Adipocyte (in vitro differentiated cells): ENCODE measurements around the gene CCNE1.

Experiments used
- DNase-seq: peaks from one replicate; pipeline ENCODE4 v3.0.0-alpha.2; 2015; ENCODE audit warnings: low read depth
- H3K27me3 ChIP-seq: replicated peaks from 2 replicates; pipeline ENCODE4 v1.7.0; 2013; ENCODE audit warnings: mild to moderate bottlenecking, low read length, moderate library complexity; ENCODE audit not compliant: control insufficient read depth, insufficient read depth
- H3K36me3 ChIP-seq: 2 replicates; pipeline ENCODE4 v1.7.0; 2013; ENCODE audit warnings: low read length, mild to moderate bottlenecking, moderate library complexity; ENCODE audit not compliant: control insufficient read depth, insufficient read depth, severe bottlenecking
- H3K4me1 ChIP-seq: 2 replicates; pipeline ENCODE4 v1.7.0; 2013; ENCODE audit warnings: mild to moderate bottlenecking, low read length, moderate library complexity; ENCODE audit not compliant: control insufficient read depth, insufficient read depth
- H3K4me3 ChIP-seq: 2 replicates; pipeline ENCODE4 v1.7.0; 2013; ENCODE audit warnings: mild to moderate bottlenecking, low read length, moderate library complexity
- H3K9ac ChIP-seq: 2 replicates; pipeline ENCODE4 v1.7.0; 2013; ENCODE audit warnings: mild to moderate bottlenecking, low read length, moderate library complexity
- H3K9me3 ChIP-seq: 2 replicates; pipeline ENCODE4 v1.7.0; 2013; ENCODE audit warnings: mild to moderate bottlenecking, low read length, moderate library complexity; ENCODE audit not compliant: control insufficient read depth

Gene CCNE1

DNA sequence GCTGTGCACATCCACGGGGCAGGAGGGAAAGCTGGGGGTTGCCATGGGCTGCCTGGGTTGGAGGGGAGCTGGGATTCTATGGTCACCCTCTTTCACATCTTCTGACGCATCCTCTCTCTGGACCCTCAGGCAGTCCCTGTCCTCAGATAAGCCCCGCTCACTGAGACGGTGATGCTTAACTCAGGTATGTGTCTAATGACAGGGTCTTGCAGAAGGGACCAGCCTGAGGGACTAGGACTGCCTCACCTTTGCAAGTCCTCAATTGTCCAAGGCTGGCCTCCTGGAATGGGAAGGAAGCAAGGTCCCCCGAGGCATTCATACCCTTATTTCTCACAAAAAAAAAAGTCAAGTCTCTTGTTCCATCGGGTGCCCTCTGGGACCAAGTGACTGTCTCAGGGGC lies 37.7 kb upstream of the CCNE1 start:
- Histone ChIP-seq H3K27me3 (peaks cover 20% of the 10 kb centered on the region), H3K9ac (no peak overlapping the region), H3K36me3 (no peaks in the 10 kb centered on the region), H3K4me1 (no peaks in the 10 kb centered on the region), H3K9me3 (no peaks in the 10 kb centered on the region), H3K4me3 (no peak overlapping the region)
- no peak for DNase-seq

DNA sequence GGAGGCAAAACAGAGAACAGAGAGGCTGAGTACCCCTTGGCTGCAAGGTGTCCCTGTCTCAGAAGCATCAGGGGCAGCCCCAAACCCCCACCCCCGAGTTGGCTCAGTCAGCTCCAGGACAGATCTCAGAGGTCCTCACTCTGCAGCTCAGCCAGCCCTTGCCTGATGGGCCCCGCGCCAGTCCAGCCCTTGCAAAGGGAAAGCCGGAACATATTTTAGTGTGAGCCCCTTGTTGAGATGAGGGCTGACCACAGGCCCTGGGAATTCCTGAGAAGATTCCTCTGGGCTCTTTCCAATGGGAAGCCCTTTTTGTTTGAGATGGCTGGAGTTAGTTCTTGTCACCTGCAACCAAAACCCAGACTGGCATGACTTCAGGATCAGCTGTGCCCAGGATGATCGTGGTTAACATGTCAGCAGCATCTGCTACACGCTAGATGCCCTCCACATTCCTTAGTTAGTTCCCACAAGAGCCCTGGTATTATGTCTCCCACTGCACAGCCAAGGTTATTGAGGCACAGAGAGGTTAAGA lies 33.9 kb upstream of the CCNE1 start:
- Histone ChIP-seq H3K36me3 (no peaks in the 10 kb centered on the region), H3K4me3 (no peak overlapping the region), H3K9ac (no peak overlapping the region), H3K27me3 (peaks cover 31% of the 10 kb centered on the region), H3K4me1 (no peaks in the 10 kb centered on the region), H3K9me3 (no peaks in the 10 kb centered on the region)
- no peak for DNase-seq

DNA sequence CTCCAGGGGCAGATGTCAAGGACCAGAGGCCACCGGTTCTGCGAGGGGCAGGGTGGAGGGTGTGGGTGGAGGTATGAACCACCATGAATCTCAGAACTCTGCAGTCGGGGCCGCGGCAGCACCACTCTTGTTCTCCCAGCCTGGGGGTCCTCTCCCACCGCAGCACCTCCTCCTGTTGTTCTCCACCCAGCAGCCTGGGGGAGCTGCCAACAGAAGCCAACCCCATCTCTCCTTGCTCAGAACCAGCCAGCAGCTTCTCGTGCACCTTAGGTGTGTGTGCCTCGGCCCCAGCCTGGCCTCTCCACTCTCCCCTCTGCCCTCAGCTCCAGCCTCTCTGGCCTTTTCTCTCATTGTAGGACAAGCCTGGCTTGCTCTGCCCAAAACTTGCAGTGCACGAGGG lies 31.9 kb upstream of the CCNE1 start:
- no peak for DNase-seq
- no peaks in the 10 kb centered on the region for H3K9me3 ChIP-seq
- H3K4me1 ChIP-seq = no peaks in the 10 kb centered on the region
- H3K27me3 ChIP-seq = peaks cover 29% of the 10 kb centered on the region
- no peaks in the 10 kb centered on the region for H3K36me3 ChIP-seq
- no peak overlapping the region for H3K4me3 ChIP-seq
- H3K9ac ChIP-seq = no peak overlapping the region

DNA sequence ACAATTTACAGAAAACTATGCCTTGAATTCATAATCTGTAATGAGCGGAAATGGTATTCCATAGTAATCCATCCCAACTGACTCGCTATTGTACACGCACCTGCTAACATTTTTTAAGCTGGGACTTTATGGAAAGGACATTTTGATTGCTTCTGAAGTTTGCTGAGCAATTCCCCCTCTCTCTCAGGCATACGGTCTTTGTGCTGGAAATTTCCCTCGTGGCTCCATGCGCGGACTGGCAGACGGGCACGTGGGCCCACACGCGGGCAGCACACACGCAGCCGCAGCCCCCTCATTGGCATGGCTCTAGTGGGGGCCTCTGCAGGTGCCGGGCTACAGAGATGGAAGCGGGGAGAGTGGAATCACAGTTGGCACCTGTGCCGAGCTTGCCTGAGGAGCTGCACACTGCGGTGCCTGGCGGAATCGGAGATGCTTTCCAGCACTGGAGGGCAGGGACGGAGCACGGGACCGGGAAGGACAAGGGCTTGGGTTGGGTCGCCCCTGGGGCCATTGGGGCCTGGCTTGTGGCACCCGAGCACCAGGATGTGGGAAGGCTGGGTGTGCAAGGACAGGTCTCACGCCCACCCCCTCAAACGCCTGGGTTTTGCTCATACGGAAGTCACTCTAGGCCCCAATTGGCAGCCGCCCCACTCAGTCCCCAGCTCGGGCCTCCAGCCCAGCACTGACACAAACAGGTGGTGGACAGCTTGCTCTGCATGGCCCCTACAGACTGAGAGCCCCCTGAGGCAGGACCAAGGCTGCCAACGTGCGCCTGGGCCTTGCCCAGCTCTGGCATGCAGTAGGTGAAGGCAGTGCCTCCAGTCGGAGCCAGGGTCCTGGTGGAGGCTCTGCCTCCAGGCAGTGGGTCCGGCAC lies 30.2 kb upstream of the CCNE1 start:
- Histone ChIP-seq H3K36me3 (no peaks in the 10 kb centered on the region), H3K9me3 (no peaks in the 10 kb centered on the region), H3K27me3 (peaks cover 36% of the 10 kb centered on the region), H3K4me1 (no peaks in the 10 kb centered on the region), H3K9ac (no peak overlapping the region), H3K4me3 (no peak overlapping the region)
- DNase-seq = no peak

DNA sequence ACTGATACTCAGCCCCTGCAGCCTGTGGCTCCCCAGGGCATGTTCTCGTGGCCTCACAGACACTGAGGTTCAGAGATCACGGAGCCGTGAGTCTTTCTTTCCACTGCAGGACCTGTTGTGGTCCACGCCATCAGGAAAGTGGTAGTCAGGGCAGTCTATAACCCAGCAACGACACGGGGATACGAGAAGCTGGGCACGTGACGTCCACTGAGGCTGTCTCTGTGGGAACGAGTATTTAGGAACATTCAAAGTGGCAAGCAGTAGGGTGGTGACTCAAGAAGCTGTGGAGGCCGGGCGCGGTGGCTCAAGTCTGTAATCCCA lies 29.6 kb upstream of the CCNE1 start:
- no peak for DNase-seq
- H3K4me1 ChIP-seq = no peaks in the 10 kb centered on the region
- no peaks in the 10 kb centered on the region for H3K36me3 ChIP-seq
- no peaks in the 10 kb centered on the region for H3K9me3 ChIP-seq
- H3K9ac ChIP-seq = no peak overlapping the region
- H3K27me3 ChIP-seq = peaks cover 40% of the 10 kb centered on the region
- H3K4me3 ChIP-seq = no peak overlapping the region

DNA sequence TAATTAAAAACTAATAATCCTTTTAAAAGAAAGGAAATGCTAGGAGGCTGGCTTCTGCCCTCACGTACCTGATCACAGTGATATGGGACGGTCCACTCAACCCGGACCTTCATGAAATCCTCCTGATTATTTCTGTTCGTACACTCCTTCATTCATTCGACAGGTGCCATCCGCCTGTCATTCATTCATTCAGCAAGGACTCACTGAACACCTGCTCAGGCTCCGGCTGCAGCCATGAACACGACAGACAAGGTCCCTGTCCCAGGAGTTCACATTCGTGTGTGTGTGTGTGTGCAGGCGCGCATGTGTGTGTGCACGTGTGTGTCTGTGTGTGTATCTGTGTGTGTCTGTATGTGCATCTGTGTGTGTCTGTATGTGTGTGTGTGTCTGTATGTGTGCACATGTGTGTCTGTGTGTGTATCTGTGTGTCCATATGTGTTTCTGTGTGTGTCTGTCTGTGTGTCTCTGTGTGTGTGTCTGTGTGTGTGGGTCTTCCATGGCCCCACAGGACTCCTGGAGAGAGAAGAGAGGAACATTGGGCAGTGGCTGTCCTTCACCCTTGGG lies 28.1 kb upstream of the CCNE1 start:
- Histone ChIP-seq H3K4me3 (no peak overlapping the region), H3K27me3 (peaks cover 36% of the 10 kb centered on the region), H3K4me1 (no peaks in the 10 kb centered on the region), H3K9ac (no peak overlapping the region), H3K9me3 (no peaks in the 10 kb centered on the region), H3K36me3 (no peaks in the 10 kb centered on the region)
- DNase-seq = no peak

DNA sequence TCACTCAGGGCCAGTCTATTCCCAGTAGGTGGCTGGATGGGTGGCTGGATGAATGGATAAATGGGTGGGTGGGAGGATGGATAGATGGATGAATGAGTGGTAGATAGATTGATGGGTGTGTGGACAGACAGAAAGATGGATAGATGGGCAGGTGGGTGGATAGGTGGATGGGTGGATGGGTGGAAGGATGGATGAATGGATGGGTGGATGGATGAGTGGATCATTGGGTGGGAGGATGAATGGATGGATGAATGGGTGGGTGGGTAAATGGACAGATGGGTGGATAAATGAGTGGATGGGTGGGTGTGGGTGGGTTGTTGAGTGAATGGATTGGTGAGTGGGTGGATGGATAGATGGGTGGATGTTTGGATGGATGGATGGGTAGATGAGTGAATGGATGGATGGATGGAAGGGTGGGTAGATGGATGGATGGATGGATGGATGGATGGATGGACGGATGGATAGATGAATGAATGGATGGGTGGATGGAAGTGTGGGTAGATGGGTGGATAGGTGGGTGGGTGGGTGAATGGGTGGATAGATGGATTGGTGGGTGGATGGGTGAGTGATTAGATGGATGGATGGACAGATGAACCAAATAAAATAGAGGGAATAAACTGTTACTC lies 27.1 kb upstream of the CCNE1 start:
- Histone ChIP-seq H3K9ac (no peak overlapping the region), H3K27me3 (peaks cover 34% of the 10 kb centered on the region)

DNA sequence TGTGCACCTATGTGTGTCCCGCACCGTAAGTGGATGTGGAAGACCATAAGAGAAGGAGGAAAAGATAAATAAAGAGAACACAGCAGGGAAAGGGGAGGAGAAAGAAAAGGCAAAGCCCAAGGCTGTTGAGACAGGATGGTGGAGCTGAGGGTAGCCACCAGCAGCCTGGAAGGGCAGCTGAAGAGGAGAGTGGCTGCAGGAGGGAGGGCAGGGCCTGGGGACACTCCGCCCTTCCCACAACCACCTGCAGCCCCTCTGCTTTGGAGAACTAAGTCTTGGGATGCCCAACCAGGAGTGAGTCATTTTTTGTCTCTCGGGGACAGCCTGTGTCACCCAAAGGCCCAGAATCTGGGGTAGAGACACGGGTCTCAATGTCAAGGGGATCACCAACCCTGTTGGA lies 26.4 kb upstream of the CCNE1 start:
- peaks cover 4% of the 10 kb centered on the region for H3K9me3 ChIP-seq
- no peak overlapping the region for H3K4me3 ChIP-seq
- H3K36me3 ChIP-seq = no peaks in the 10 kb centered on the region
- H3K27me3 ChIP-seq = peaks cover 40% of the 10 kb centered on the region
- no peaks in the 10 kb centered on the region for H3K4me1 ChIP-seq
- no peak for DNase-seq
- no peak overlapping the region for H3K9ac ChIP-seq

More for the DNA sequence above, 27.1 kb upstream of the CCNE1 start:
- no peaks in the 10 kb centered on the region for H3K36me3 ChIP-seq
- H3K4me1 ChIP-seq = no peaks in the 10 kb centered on the region
- H3K9me3 ChIP-seq = peaks cover 4% of the 10 kb centered on the region
- DNase-seq = no peak
- H3K4me3 ChIP-seq = no peak overlapping the region

DNA sequence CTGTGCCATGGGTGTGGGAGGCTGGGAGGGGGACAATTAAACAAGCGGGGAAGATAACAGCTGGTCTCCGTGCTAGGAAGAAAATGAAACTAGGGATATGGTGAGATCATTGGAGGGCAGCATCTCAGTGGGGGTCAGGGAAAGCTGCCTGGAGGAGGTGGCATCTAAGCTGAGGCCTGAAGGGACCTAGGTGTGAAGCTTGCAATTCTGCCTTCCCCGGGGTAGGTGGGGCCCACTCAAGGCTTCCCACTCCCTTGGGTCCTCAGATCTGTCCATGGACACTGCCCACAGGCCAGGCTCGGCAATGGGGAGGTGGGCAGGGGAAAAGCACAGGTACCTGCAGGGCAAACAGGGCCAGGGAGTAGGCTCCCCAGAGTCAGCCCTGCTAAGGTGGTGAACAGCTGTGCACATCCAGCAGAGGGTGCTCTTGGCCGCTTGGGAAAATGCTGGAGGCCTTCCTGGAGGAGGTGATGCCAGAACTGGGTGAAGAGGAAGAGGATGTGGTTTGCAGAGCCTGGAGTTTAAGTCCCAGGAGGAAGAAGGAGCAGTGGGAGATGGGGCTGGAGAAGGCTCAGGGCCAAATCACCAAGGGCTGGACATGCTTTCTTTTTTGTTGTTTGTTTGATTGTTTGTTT lies 25.7 kb upstream of the CCNE1 start:
- peaks cover 40% of the 10 kb centered on the region for H3K27me3 ChIP-seq
- H3K36me3 ChIP-seq = no peaks in the 10 kb centered on the region
- H3K9ac ChIP-seq = no peak overlapping the region
- peaks cover 4% of the 10 kb centered on the region for H3K9me3 ChIP-seq
- H3K4me1 ChIP-seq = no peaks in the 10 kb centered on the region
- H3K4me3 ChIP-seq = no peak overlapping the region
- DNase-seq = no peak

DNA sequence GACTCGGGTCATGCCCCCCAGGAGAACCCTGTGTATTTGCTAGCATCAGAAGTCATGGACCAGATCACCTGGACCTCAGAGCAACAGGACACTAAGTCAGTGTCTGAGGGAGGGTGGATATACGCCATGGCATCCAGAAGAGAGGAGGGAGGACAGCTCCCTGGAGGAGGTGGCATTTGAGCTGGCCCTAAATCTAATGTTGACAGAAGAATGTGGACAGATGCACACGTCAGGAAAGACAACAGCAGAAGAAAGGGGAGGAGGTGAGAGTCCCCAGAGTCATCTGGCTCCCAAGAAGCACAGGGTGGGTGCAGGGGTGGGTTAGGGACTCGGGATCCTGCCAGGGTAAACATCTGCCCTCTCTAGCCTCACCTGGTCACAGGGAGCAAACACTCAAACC lies 24.5 kb upstream of the CCNE1 start:
- Histone ChIP-seq H3K4me3 (no peak overlapping the region), H3K27me3 (peaks cover 39% of the 10 kb centered on the region), H3K4me1 (no peaks in the 10 kb centered on the region), H3K36me3 (no peaks in the 10 kb centered on the region), H3K9ac (no peak overlapping the region), H3K9me3 (peaks cover 4% of the 10 kb centered on the region)
- DNase-seq = no peak

DNA sequence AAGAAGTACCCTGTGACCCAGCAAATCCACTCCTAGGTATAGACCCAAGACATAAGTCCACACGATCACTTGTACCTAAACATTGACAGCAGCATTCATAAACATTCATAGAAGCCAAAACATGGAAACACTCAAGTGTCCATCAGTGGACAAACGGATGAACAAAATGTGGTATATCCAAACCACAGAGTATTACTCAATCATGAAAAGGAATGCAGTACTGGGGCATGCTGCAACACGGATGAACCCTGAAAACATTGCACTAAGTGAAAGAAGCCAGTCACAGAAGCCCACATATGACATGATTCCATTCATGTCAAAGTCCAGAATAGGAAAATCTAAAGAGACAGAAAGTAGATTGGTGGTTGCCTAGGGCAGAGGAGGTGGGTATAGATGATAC lies 22.8 kb upstream of the CCNE1 start:
- Histone ChIP-seq H3K36me3 (no peaks in the 10 kb centered on the region), H3K27me3 (peaks cover 39% of the 10 kb centered on the region), H3K9ac (no peak overlapping the region), H3K4me1 (no peaks in the 10 kb centered on the region), H3K4me3 (no peak overlapping the region), H3K9me3 (peaks cover 4% of the 10 kb centered on the region)
- DNase-seq = no peak
